HG02588 (cell line): Measurements from ENCODE around the gene MELTF.
"Not testable (repeated sequence)": the region's sequence is repeated elsewhere in the genome, so short reads cannot be mapped to it uniquely, and the experiment has no call there.

Experiments
- ATAC-seq: cut with Tn5 transposase; IDR thresholded peaks from one replicate; pipeline ENCODE4 v1.9.1; 2021; ENCODE audit warnings: mild to moderate bottlenecking, moderate library complexity; ENCODE audit not compliant: unreplicated experiment

MELTF gene

DNA sequence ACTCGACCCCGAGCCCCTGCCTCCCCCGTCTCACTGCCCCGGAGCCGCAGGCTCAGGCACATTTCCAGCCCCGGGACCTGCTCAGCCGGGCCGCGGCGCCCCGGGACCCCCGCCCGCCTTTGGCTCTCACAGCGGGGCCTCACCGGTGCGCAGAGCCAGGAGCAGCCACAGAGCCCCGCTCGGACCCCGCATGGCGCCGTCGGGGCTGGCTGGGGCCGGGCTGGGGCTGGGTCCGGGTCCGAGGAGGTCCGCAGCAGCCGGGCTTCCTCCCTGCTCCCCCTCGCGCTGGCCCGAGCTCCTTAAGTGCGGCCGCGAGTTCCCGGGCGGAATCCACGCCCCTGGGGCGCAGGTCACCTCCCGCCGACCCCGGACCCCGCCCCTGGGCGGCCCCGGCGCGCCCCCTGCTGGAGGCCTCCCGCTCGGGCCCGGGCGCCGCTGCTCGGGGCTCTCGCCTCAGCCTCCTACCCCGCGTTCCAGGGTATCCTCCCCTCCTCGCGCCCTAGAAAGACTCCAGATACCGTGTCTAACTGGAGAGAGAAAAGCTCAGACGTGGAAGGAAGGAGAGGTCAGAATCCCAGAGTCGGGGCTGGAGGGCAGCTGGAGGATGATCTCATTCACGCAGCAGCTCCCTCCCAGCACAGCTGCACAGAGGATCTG lies at the start of gene MELTF:
MELTF (minus strand) TSS at position 307 of the 657 bp plus-strand sequence; CDS start at position 192, 115 bp downstream.
- ATAC-seq = peak; percentile 77

DNA sequence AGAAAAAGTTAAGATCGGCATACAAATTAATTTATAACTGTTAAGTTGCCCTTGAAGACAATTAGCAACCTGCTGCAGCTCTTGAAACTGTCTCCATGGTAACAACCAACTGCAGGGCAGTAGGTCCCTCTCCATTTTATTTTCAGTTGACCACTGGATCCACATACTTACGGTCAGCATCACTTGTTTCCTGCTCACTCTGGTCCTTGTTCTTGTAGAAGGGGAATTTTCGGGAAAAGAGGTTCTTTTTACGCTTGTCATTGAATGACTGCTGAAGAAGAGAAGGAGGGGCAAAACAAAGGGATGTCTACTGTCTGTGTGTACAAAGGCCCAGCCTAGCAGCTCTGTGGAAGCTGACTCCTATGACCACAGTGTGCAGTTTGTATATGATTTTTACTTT lies 46.8 kb upstream of the MELTF start:
- no peak for ATAC-seq

DNA sequence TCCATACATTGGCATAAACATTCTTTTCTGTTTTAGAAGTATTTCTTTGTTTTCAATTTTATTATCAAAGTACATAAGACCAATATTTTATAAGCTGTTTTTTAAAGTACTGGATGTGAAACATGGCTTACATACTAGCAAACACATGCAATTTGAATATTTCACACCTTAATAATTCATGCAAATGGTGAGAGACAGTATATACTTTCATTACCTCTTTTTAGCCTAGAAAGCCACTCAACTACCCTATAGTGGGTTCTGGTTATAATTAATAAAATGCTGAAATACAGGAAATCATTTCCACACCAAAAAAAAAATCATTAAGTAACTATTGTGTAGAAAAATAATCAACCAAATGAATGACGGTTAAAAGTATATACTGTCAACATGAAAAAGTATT lies 38.5 kb upstream of the MELTF start:
- ATAC-seq = no peak

DNA sequence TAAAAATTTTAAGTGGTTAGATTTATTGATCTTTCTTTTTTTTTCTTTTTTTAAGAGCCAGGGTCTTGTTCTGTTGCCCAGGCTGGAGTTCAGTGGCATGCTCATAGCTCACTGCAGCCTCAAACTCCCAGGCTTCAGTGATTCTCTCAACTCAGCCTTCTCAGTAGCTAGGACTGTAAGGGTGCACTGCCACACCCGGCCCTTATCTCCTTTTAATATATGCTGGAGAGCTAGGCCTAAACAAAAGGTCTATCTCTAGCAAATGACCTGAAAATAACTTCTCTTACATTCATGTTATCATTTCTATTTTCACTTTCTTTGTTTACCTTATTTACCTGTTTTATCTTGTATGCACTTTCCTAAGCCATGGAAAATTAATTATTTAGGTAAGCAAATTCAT lies 35.2 kb upstream of the MELTF start:
- no peak for ATAC-seq

DNA sequence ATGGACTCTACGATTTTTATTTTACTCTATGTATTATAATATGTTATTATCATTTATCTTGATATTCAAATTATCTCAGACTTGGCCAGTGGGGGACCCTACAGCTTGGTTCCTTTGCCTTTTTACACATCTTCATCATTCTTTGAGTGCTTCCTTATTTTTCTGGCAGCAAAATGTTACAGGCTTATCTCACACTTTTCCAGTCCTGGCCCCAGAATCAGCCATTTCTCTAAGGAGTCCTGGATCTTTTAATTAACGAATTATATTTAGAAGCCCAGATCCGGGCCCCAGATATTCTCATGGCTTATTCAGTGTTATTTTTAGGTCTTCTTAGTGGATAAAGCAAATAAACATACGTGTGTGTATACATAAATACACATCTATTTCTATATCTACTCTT lies 32.8 kb upstream of the MELTF start:
- no peak for ATAC-seq

DNA sequence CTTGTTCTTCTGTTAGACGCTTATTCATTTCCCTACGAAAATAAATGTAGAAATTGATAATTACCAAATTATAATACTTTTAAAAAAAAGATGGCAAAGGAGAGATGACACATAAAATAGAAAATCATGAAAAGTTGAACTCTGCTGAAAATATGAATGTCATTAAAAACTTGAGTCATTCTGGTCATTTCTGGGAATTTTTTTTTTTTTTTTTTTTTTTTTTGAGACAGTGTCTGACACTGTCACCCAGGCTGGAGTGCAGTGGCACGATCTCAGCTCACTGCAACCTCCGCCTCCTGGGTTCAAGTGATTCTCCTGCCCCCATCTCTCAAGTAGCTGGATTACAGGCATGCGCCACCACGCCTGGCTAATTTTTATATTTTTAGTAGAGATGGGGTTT lies 22.0 kb upstream of the MELTF start:
- peak; percentile 18 for ATAC-seq

DNA sequence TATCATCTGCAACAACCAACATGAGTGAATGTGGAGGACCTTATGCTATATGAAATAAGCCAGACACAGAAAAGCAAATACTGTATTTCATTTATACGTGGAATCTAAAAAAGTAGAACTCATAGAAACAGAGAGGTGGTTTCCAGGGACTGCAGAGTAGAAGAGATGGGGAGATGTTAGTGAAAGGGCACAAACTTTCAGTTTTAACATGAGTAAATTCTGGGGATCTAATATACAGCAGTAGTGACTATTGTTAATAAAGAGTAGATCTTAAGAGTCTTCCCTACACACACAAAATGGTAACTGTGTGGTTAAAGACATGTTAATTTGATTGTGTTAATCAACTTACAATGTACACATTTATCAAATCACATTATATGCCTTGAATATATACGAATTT lies 20.9 kb upstream of the MELTF start:
- ATAC-seq = no peak

DNA sequence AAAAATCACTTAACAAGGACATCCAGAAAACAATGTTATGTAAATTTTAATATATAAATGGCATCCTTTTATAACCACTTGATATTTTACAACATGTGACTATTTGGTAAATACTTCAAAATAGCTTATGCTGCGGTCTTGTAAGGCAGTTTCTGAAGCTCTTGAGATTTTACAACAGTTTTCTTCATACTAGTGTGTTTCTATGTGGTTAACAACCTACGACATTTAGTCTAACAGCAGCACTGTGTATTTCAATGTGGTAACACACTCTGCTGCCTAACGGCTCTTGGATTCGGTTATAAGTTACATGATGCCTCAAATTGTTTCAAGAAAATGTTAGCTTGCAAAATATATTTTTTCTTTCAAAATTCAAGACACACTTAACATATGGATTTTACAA lies 12.9 kb upstream of the MELTF start:
- ATAC-seq = no peak

DNA sequence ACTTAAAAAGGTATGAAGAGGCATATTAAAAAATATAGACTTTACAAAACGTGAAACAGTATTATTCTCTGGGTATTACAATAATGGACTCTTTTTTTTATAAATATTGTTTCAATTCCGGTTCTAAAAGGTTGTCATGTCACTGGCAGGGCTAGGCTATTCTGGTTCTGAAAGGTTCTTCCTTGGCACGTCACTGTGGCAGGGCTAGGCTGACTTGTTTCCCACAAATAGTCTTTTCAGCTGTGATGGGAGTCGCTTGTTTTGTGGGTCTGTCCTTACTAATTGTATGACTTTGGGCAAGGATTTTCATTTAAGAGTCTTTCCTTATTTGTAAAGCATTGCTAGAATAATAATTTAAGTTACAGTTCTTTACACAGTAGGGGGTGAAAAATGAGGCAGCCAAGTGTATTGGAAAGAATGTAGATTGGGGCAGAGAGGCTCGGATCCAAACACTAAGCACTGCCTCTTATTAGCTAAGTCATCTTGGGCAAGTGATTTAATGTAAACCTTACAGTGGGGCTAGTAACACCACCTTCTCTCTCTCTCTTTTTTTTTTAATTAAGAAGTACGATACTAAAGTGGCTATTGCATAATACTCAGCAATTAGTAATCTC lies 12.4 kb upstream of the MELTF start:
- no peak for ATAC-seq

DNA sequence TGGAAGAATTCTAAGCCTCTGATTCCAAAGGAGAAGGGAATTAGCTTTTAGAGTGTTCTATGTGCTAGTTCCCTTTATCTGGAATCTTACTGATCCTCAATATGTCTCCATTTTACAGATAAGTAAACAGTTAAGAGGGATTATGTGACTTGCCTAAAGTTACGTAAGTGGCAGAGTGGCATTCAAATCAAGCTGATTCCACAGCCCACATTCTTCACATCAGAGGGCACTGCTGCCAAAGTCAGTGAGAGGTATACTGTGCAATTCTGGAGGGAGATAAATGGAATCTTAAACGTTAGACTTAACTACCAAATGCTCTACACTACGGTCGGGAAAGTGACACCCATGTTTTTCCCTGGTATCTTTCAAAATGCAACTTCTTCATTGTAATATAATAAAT lies 11.0 kb upstream of the MELTF start:
- no peak for ATAC-seq

DNA sequence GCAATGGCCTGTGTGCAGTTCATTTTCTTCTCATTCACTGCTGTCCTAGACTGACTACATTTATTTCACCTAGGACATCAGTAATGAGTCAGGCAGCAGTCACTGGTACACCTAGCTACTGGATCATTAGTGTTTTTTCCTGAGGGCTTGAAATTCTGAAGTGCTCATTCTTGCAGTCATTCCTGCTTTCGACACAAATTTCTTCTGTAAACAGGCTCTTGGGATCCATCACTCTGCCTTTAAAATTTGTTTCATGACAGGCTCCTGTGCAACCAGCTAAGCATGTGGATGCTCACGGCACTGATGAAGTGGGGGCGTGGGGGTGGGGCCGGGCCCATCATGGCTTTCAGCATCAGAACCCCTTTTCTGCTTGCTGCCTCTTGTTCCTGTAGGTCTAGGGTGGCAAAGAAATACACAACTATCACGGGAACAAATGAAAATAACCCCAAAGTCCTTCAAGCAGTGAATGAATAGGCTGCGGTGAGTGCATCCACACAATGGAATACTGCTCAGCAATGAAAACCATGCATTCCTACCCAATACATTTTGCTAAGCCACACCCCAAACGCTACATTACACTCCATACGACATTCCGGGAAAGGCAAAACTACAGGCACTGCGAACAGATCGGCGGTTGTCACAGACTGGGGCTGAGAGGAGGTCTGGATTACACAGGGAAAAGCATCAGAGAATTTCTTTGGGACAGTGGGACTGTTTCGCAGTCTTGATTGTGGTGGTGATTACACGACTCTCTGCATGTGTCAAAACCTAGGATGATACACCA lies 9.3 kb upstream of the MELTF start:
- ATAC-seq = no peak

DNA sequence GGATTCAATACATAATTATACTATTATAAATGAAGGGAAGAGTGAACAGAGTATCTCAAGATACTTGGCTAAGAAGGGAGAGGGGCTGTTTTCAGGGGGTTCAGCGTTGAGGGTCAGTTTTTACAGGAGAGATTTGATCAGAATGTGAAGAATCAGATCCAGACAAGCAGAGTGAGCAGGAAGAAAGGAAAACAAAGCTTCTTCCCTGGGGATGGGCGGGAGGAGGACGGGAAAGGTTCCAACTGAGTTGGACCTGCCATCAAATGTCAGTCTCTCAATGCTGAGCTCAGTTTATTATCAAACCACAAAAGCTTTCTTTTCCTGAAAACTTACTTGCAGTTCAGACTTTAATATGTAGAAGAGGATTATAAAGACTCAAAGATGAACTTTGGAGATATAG lies 6.0 kb upstream of the MELTF start:
- no peak for ATAC-seq

DNA sequence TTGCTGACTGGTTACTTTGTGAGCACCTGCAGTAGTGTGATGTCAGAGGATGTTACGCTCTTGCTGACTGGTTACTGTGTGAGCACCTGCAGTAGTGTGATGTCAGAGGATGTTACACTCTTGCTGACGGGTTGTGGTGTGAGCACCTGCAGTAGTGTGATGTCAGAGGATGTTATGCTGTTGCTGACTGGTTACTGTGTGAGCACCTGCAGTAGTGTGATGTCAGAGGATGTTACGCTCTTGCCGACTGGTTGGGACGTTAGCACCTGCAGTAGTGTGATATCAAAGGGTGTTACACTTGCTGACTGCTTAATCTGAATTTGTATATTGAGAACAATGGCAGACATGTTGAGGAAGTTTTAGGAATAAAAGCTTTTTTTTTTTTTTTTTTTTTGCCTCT lies 5.2 kb upstream of the MELTF start:
- not testable (repeated sequence) for ATAC-seq

DNA sequence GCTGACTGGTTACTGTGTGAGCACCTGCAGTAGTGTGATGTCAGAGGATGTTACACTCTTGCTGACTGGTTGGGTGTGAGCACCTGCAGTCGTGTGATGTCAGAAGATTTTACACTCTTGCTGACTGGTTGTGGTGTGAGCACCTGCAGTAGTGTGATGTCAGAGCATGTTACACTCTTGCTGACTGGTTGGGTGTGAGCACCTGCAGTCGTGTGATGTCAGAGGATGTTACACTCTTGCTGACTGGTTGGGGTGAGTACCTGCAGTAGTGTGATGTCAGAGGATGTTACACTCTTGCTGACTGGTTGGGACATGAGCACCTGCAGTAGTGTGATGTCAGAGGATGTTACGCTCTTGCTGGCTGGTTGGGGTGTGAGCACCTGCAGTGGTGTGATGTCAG lies 4.1 kb upstream of the MELTF start:
- not testable (repeated sequence) for ATAC-seq

DNA sequence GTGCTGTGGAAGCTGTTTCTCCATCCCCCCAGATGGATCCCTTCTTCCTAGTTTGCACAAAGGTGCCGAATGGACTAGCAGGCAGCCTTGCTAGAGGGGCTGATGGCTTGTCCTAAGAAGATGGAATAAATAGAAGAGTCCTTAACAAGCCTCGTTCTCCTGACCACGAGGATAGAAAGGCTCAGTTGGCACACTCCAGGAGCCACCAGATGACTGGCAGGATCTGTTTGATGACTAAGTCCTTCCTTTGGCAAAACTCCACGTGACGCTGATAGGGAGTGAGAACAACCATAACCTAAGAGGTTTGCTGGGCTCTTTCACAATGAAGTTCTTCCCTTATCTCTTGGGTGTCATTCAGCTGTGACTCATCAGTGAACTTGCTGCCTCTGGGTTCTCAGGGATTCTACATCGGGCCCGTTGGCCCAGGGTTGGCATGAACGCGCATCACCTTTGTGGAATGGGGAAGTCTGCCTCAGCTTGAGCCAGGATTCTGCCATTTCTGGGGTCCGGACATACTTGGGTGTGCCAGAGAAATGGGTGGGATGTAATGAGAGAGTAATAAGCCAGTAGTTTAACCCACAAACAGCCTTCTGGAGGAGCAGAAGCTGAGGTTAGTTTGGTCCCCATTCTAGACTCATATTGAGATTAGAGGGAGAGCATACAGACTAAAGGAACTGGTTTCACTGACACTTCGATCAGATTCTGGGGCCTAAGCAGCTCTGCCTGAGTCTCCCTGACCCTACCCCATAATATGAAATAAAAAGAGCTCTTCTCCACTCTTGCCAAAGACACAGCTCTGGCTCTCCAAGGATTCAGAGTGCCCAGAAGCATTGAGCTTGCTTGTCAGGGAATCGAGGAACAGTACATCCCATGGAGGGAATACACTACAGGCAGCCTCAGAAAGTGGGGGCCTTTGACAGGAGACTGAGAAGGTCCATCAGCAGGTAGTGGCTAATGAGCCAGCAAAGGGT lies 2.0 kb upstream of the MELTF start:
- ATAC-seq = no peak

DNA sequence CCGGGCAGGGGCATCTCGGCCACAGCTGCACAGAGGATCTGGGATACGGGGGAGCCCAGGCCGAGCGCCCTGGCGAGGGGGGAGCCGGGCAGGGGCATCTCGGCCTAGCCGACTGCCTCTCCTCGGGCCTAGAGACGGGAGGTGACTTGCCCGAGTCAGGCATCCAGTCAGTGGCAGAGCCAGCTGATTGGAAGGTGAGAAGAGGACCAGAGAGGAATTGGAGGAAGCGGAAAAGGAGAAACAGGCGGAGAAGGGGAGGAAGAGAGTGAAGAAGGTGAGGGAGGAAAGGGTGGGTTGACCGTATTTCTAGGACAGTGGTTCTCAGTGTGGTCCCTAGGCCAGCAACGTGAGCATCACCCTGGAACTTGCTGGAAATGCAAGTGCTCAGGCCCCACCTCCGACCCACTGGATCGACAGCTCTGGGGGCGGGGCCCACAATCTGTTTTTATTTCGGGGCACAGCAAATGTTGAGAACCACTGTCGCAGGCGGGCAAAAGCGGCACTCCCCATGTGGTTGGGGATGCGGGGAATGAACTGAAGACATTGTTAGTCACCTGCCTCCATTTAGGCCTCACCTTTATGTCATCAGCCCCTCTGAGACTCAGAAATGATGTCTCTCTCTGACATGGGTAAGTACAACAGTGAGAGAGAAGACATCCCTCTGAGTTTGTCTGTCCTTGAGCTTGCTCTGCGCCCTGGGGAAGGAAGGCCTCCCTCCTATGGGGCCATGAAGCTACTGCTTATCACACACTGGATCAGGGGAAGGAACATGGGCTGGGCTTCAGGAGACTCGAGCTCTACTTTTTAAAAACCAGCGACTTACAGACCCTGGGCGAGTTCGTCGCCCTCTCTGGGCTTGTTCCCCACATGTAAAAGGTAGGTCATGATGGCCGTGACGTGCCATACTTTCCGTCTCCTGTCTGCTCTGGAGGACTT lies 1.0 kb upstream of the MELTF start:
- no peak for ATAC-seq

DNA sequence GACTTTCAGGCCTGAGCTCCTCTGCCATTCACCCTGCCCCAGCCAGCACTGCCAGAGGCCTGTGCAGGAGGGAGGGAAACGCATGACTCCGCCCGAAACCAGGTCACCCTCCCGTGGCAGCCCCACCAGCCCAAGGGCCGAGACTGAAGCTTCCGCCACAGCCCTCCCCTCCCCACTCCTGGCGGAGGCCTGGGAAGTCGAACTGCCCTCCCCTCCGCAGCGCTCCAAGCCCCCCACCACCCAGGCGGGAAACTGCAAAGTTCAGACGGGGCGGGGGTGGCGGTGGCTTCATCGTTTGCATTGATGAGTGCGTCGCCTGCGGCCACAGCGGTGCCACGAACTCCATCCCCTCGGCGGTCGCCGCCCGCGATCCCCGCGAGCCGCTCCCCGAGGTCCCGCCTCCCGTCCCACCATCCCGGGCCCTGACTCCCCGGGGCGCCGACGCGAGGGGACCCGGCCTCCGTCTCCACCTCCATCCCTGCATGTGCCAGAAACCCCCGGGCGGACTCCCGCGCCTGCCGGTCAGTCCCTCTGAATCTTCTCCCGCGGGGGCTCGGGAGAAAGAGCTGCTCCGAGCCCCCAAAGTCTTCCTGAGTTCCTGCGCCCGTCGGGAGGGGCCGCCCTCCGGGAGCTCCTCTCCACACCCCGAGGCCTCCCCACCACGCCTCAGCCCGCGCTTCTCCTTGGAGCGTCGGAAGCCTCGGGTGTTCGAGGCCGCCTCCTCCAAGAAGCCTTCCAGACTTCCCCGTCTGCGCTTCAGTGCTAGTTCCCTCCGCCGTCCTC lies 698 bp downstream of the MELTF start:
- ATAC-seq = peak; percentile 38

DNA sequence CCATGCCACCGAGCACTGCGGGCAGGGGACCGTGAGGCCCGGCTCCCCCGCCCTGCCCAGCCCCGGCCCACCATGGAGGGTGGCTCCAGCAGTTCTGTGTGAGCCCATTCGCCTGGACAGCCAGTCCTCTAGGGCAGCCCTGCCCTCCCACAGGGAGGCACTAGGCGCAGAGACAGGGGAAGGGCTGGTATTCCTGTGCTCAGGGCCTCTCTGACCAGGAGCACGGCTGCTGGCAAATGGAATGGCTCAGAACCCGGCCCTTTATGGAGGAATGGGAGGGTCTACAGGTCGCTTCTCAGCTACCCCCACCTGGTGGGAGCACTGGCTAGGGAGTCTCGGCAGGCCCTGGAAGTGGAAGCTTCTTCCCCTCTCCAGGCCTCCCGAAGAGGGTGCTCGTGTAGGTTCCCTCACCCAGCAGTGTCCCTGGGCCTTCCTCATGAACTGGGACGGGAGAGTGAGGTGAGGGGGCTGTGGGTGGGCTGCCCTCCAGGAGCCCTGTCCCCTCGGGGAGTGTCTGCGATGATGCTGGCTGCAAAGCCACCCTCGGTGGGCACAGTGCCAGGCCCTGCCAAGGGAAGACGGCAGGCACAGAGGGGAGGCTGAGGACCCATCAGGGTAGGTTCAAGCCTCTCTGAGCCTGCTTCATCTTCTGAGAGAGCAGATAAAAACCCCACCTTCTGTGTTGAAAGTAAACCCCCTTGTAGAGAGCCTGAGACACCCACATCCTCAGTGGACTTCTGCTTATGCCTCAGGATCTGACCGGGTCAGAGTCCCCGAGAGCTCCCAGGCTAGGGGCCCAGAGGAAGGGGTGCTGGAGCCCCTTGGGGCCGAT lies 1.5 kb downstream of the MELTF start:
- no peak for ATAC-seq
